Caco-2 (cell line): Measurements from ENCODE around the gene MTFMT. TPM values are rescaled to one million over a fixed set of nuclear protein-coding genes. Genes with fewer than 3 reads are reported as not detected.

Experiments used
- BruUV-seq: library from RNA; stranded (reverse); fragments of 400-500 nt; replicated peaks from 2 replicates; lab custom pipeline; 2021; lab: Mats Ljungman, UMichigan
- CTCF ChIA-PET: fragments of 300-600 bp; sonication (Branson Sonifier 250); formaldehyde crosslinking; loops from one replicate; lab custom pipeline; 2022; ENCODE audit warnings: antibody characterized with exemption; lab: Charles Lee
- POLR2A ChIA-PET: fragments of 300-600 bp; sonication (Branson Sonifier 250); formaldehyde crosslinking; loops from one replicate; lab custom pipeline; 2022; ENCODE audit warnings: antibody characterized with exemption; lab: Charles Lee
- DNase-seq, 2 experiments: peaks; one replicate each; pipeline versions ENCODE4 v3.0.0 to v3.0.0-alpha.2; 2020 to 2022
- H3K27me3 ChIP-seq: replicated peaks from 2 replicates; pipeline ENCODE4 v1.6.0; 2011; ENCODE audit warnings: low read length; ENCODE audit not compliant: control insufficient read depth, insufficient read depth
- H3K36me3 ChIP-seq: 2 replicates; pipeline ENCODE4 v1.5.1; 2011; ENCODE audit warnings: low read length; ENCODE audit not compliant: control insufficient read depth, insufficient read depth
- H3K4me1 ChIP-seq: fragments of 250-450 bp; sonication (Bioruptor Pico); 2 replicates; pipeline ENCODE4 v1.5.1; 2020; ENCODE audit warnings: mild to moderate bottlenecking
- H3K4me3 ChIP-seq: 2 replicates; pipeline ENCODE4 v1.5.1; 2011; ENCODE audit warnings: low read depth, mild to moderate bottlenecking, control low read depth, low read length
- H3K9me3 ChIP-seq: fragments of 250-450 bp; sonication (Bioruptor Pico); 2 replicates; pipeline ENCODE4 v1.5.1; 2020; ENCODE audit warnings: mild to moderate bottlenecking, moderate library complexity
- H3K27ac Mint-ChIP-seq: one replicate; pipeline ENCODE4 v1.8.0; 2022; ENCODE audit warnings: mixed read lengths; ENCODE audit not compliant: unreplicated experiment
- H3K27me3 Mint-ChIP-seq: one replicate; pipeline ENCODE4 v1.8.0; 2022; ENCODE audit warnings: mixed read lengths; ENCODE audit not compliant: insufficient read depth, unreplicated experiment
- H3K36me3 Mint-ChIP-seq: one replicate; pipeline ENCODE4 v1.8.0; 2022; ENCODE audit warnings: mild to moderate bottlenecking, mixed read lengths; ENCODE audit not compliant: insufficient read depth, unreplicated experiment
- H3K4me1 Mint-ChIP-seq: one replicate; pipeline ENCODE4 v1.8.0; 2022; ENCODE audit warnings: low read depth, mixed read lengths; ENCODE audit not compliant: unreplicated experiment
- H3K4me3 Mint-ChIP-seq: one replicate; pipeline ENCODE4 v1.8.0; 2022; ENCODE audit warnings: mild to moderate bottlenecking, moderate library complexity, mixed read lengths; ENCODE audit not compliant: unreplicated experiment
- H3K9me3 Mint-ChIP-seq: one replicate; pipeline ENCODE4 v1.8.0; 2022; ENCODE audit warnings: mixed read lengths; ENCODE audit not compliant: unreplicated experiment
- intact Hi-C: fragments of 100-400 bp; cut with micrococcal nuclease; formaldehyde crosslinking; loops from one replicate; pipeline ENCODE4 v1.10.0; 2022; ENCODE audit not compliant: unreplicated experiment
- total RNA-seq: library from RNA; stranded (reverse); gene quantifications from 2 replicates; pipeline ENCODE4 v1.2.3, GENCODE V29; 2022
- TF ChIP-seq, protein P1 (sequence below), 2 experiments: fragments of 200-600 bp in 1 of 2; IDR thresholded peaks; 1 replicate in 1 of 2; 2 replicates in 1 of 2; pipeline versions ENCODE4 v1.5.1 to v1.8.0; 2011 to 2022; ENCODE audit warnings: antibody characterized with exemption in 1 of 2, control low read depth in 1 of 2, inconsistent platforms in 1 of 2, low read depth in 1 of 2, low read length in 1 of 2, mild to moderate bottlenecking in 1 of 2, moderate library complexity in 1 of 2; ENCODE audit not compliant: insufficient read depth in 1 of 2, severe bottlenecking in 1 of 2, unreplicated experiment in 1 of 2

Gene MTFMT
- total RNA-seq, 1 experiment from 2014 or later, result 24.7 TPM

DNA sequence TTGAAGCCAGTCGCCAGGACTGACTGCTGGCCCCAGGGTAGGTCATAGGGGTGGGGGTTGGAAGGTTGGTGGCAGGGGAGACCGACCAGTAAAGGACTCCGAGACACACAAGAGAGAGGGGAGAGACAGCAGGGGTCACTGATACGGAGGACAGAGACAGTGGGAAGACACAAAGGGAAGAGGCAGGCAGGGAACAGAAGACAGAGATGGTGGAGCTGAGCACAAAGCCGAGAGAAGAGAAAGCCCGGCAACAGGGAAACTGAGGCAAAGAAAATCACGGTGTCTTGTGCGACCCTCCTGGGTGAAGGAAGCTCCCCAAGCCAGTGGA, 37.8 kb upstream of the MTFMT start:
- Mint-ChIP-seq H3K27me3 (no peaks in the 10 kb centered on the region), H3K27ac (peak overlapping the region; percentile 67), H3K4me1 (peaks cover 17% of the 10 kb centered on the region), H3K36me3 (no peaks in the 10 kb centered on the region), H3K4me3 (peak overlapping the region; percentile 74), H3K9me3 (no peaks in the 10 kb centered on the region)
- ChIA-PET POLR2A (interaction anchor here (1.1 kb wide), 1 partner anchor 12 kb away, joined by 3 read pairs; no protein-coding TSS in a partner anchor), CTCF (interaction anchor here (1.0 to 1.8 kb wide), 3 partner anchors 13 to 33 kb away, joined by 3 to 8 read pairs (median 4); no protein-coding TSS in a partner anchor)
- Histone ChIP-seq H3K4me3 (peak overlapping the region; percentile 41), H3K36me3 (no peaks in the 10 kb centered on the region), H3K4me1 (peaks cover 15% of the 10 kb centered on the region), H3K9me3 (no peaks in the 10 kb centered on the region), H3K27me3 (no peaks in the 10 kb centered on the region)
- intact Hi-C loops, result no loop called here
- no TSS peak for BruUV-seq
- TF ChIP-seq, protein P1, sequence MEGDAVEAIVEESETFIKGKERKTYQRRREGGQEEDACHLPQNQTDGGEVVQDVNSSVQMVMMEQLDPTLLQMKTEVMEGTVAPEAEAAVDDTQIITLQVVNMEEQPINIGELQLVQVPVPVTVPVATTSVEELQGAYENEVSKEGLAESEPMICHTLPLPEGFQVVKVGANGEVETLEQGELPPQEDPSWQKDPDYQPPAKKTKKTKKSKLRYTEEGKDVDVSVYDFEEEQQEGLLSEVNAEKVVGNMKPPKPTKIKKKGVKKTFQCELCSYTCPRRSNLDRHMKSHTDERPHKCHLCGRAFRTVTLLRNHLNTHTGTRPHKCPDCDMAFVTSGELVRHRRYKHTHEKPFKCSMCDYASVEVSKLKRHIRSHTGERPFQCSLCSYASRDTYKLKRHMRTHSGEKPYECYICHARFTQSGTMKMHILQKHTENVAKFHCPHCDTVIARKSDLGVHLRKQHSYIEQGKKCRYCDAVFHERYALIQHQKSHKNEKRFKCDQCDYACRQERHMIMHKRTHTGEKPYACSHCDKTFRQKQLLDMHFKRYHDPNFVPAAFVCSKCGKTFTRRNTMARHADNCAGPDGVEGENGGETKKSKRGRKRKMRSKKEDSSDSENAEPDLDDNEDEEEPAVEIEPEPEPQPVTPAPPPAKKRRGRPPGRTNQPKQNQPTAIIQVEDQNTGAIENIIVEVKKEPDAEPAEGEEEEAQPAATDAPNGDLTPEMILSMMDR (IDR thresholded peaks at IDR 0.05; ENCODE audit: insufficient read depth in 1 of 2, low read depth in 1 of 2, low read length in 1 of 2, severe bottlenecking in 1 of 2, unreplicated experiment in 1 of 2), result no peak
- no peak for DNase-seq

DNA sequence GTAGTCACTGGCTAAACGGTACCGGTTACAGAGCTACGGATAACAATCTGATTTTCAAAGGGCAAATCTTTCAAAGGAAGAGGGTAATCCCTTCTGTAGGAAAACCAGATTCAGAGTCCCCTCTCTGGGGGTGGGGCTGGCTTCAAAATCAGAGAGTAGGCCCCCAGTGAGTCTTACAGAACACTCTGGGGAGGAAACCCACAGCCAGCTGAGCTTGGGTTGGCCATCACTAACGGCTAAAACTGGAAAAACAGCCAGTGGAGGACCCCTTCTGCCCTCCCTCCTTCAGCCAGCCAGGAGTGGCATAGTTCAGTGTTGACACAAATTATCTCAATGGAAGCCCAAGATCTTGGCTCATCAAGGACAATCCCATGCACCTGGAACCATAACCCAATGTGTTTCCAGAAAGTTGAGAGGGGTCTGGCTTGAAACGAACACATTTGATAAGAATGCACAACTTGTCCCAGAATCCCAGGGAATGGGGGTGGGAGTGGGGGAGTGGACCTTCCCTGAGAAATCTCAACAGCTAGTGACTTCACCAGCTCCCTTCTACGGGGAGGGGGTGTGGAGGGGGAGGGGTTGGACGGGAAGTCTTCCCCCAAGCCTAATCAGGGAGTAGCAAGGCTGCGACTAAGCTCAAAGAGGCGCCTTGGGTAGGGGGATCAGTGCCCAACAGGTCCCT, 37.3 kb upstream of the MTFMT start:
- peak overlapping the region; percentile 74 for H3K4me3 Mint-ChIP-seq

DNA sequence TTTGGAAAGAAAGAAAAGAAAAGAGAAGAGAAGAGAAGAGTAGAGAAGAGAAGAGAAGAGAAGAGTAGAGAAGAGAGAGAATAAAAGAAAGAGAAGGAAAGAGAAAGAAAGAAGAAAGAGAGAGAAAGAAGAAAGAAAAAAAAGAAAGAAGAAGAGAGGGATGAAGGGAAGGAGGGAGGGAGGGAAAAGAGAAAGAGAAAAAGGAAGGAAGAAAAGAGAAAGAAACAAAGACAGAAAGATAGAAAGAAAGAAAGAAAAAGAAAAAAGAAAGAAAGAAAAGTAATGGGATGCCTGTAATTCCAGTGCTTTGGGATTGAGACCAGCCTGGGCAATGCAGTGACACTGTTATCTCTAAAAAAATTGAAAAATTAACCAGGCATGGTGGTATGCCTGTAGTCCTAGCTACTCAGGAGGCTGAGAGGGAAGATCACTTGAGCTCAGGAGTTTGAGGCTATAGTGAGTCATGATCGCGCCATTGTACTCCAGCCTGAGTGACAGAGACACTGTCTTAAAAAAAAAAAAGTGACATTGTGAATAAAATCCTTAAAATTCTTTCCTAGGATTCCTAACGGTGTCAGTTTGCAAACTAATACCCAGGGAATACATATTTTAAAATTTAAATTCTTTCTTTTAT, 36.7 kb upstream of the MTFMT start:
- no peak overlapping the region for H3K4me3 Mint-ChIP-seq
- Histone ChIP-seq H3K36me3 (no peaks in the 10 kb centered on the region), H3K4me1 (peaks cover 15% of the 10 kb centered on the region), H3K4me3 (no peak overlapping the region), H3K27me3 (no peaks in the 10 kb centered on the region), H3K9me3 (no peaks in the 10 kb centered on the region)
- no peak overlapping the region for H3K27ac Mint-ChIP-seq
- no peak for DNase-seq
- H3K9me3 Mint-ChIP-seq, result no peaks in the 10 kb centered on the region
- TF ChIP-seq, protein P1 (IDR thresholded peaks at IDR 0.05; ENCODE audit: insufficient read depth in 1 of 2, low read depth in 1 of 2, low read length in 1 of 2, severe bottlenecking in 1 of 2, unreplicated experiment in 1 of 2), result no peak
- CTCF ChIA-PET, result interaction anchor here (0.6 to 1.8 kb wide), 5 partner anchors 17 to 206 kb away, joined by 3 to 9 read pairs (median 3); no protein-coding TSS in a partner anchor
- H3K4me1 Mint-ChIP-seq, result peaks cover 20% of the 10 kb centered on the region
- no TSS peak for BruUV-seq
- intact Hi-C loops, result no loop called here
- no peaks in the 10 kb centered on the region for H3K27me3 Mint-ChIP-seq
- POLR2A ChIA-PET, result no interaction called here
- H3K36me3 Mint-ChIP-seq, result no peaks in the 10 kb centered on the region

More for the DNA sequence above, 37.3 kb upstream of the MTFMT start:
- CTCF ChIA-PET, result interaction anchor here (0.6 to 1.8 kb wide), 8 partner anchors 12 to 207 kb away, joined by 3 to 9 read pairs (median 4); no protein-coding TSS in a partner anchor
- Histone ChIP-seq H3K4me3 (peak overlapping the region; percentile 41), H3K27me3 (no peaks in the 10 kb centered on the region), H3K4me1 (peaks cover 15% of the 10 kb centered on the region), H3K9me3 (no peaks in the 10 kb centered on the region), H3K36me3 (no peaks in the 10 kb centered on the region)
- H3K27me3 Mint-ChIP-seq, result no peaks in the 10 kb centered on the region
- peak overlapping the region; percentile 67 for H3K27ac Mint-ChIP-seq
- BruUV-seq, result no TSS peak
- DNase-seq, result no peak
- H3K9me3 Mint-ChIP-seq, result no peaks in the 10 kb centered on the region
- TF ChIP-seq, protein P1 (IDR thresholded peaks at IDR 0.05; ENCODE audit: insufficient read depth in 1 of 2, low read depth in 1 of 2, low read length in 1 of 2, severe bottlenecking in 1 of 2, unreplicated experiment in 1 of 2), result no peak
- POLR2A ChIA-PET, result interaction anchor here (0.6 to 1.1 kb wide), 3 partner anchors 11 to 16 kb away, joined by 3 to 7 read pairs (median 6); no protein-coding TSS in a partner anchor
- intact Hi-C loops, result no loop called here
- peaks cover 20% of the 10 kb centered on the region for H3K4me1 Mint-ChIP-seq
- no peaks in the 10 kb centered on the region for H3K36me3 Mint-ChIP-seq
